GM18867 (cell line): ENCODE data around the gene CDH6.

Experiments used
- ATAC-seq: cut with Tn5 transposase; IDR thresholded peaks from one replicate; pipeline ENCODE4 v1.9.1; 2021; ENCODE audit warnings: mild to moderate bottlenecking, moderate library complexity; ENCODE audit not compliant: unreplicated experiment

Gene CDH6

GRCh38 chr5:31365776-31366175 lies 172.3 kb downstream of the CDH6 start:
- no peak for ATAC-seq

GRCh38 chr5:31366941-31367340 lies 173.5 kb downstream of the CDH6 start:
- ATAC-seq, result no peak

GRCh38 chr5:31372124-31372523 lies 178.6 kb downstream of the CDH6 start:
- ATAC-seq, result no peak

- no peak for ATAC-seq
Observed at GRCh38 chr5:31375999-31376720, 182.7 kb downstream of the CDH6 start.

- ATAC-seq, result no peak
Observed at GRCh38 chr5:31377274-31377946, 183.9 kb downstream of the CDH6 start.

GRCh38 chr5:31378136-31378535 lies 184.7 kb downstream of the CDH6 start:
- no peak for ATAC-seq
